GM23338 (cell line): ENCODE results near the gene TSKS.

Experiments used
- CTCF ChIP-seq, 2 experiments: fragments of 200-600 bp in 1 of 2; sonication (generic) in 1 of 2; conservative IDR thresholded peaks; 2 replicates each; pipeline versions ENCODE4 v1.5.1 to v1.6.1; 2016 to 2017; ENCODE audit warnings: antibody characterized with exemption in 2 of 2, low read depth in 2 of 2, mild to moderate bottlenecking in 2 of 2, moderate library complexity in 1 of 2
- EZH2 ChIP-seq: fragments of 200-600 bp; sonication (generic); IDR thresholded peaks from one replicate; pipeline ENCODE4 v1.8.0; 2017; ENCODE audit warnings: antibody characterized with exemption, mild to moderate bottlenecking, low read depth; ENCODE audit not compliant: unreplicated experiment

DNA sequence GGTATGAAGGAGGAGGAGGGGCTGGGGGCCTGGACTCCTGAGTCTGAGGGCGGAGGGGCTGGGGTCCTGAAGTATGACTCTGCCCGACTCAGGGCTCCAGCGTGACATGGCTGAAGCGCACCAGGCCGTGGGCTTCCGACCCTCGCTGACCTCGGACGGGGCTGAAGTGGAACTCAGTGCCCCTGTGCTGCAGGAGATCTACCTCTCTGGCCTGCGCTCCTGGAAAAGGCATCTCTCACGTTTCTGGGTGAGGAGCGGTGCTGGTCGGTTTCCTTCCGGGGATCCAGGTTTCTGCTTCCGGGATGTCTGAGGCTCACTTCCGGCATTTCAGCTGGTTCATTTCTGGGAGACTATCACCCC lies 71.0 kb downstream of the TSKS start:
- no peak for TF ChIP-seq CTCF (conservative IDR thresholded peaks at IDR 0.05; ENCODE audit: low read depth in 2 of 2)
- no peak for TF ChIP-seq EZH2
